Skin epidermis (tissue), 12 donors: ENCODE data around the gene DENND4A.

ENCODE experiments used
- H3K27ac ChIP-seq, 21 experiments: fragments of 200-600 bp; sonication (generic) in 11 of 21; one replicate each; pipeline ENCODE4 v1.5.0; 2020; ENCODE audit warnings: mild to moderate bottlenecking in 3 of 21, inconsistent platforms in 2 of 21, moderate library complexity in 2 of 21
- H3K4me3 ChIP-seq, 7 experiments: fragments of 200-600 bp; sonication (generic) in 2 of 7; one replicate each; pipeline ENCODE4 v1.5.0; 2020; ENCODE audit warnings: inconsistent platforms in 2 of 7, mild to moderate bottlenecking in 2 of 7, moderate library complexity in 1 of 7

The DENND4A gene

GRCh38 chr15:65722191-65722590 is 69.9 kb downstream of the DENND4A start:
- Histone ChIP-seq H3K4me3 (no peak overlapping the region), H3K27ac (no peak overlapping the region)

- H3K27ac ChIP-seq: no peak overlapping the region
- no peak overlapping the region for H3K4me3 ChIP-seq
Observed at GRCh38 chr15:65712415-65712814, 79.7 kb downstream of the DENND4A start.

- no peak overlapping the region for H3K4me3 ChIP-seq
- H3K27ac ChIP-seq: no peak overlapping the region
Observed at GRCh38 chr15:65695081-65695480, 97.0 kb downstream of the DENND4A start.

- Histone ChIP-seq H3K27ac (no peak overlapping the region), H3K4me3 (no peak overlapping the region)
Observed at GRCh38 chr15:65690778-65691177, 101.3 kb downstream of the DENND4A start.

GRCh38 chr15:65690173-65690572 is 101.9 kb downstream of the DENND4A start:
- H3K27ac ChIP-seq: no peak overlapping the region
- H3K4me3 ChIP-seq: no peak overlapping the region

- Histone ChIP-seq H3K27ac (no peak overlapping the region), H3K4me3 (no peak overlapping the region)
Observed at GRCh38 chr15:65688462-65688861, 103.6 kb downstream of the DENND4A start.

GRCh38 chr15:65682404-65682911 is 109.6 kb downstream of the DENND4A start:
- Histone ChIP-seq H3K27ac (no peak overlapping the region), H3K4me3 (no peak overlapping the region)

GRCh38 chr15:65680544-65680943 is 111.5 kb downstream of the DENND4A start:
- Histone ChIP-seq H3K27ac (no peak overlapping the region), H3K4me3 (no peak overlapping the region)

GRCh38 chr15:65676123-65676522 is 116.0 kb downstream of the DENND4A start:
- H3K4me3 ChIP-seq: no peak overlapping the region
- H3K27ac ChIP-seq: no peak overlapping the region

- H3K27ac ChIP-seq: no peak overlapping the region
- H3K4me3 ChIP-seq: no peak overlapping the region
Observed at GRCh38 chr15:65675551-65675950, 116.5 kb downstream of the DENND4A start.

GRCh38 chr15:65666257-65666656 is 125.8 kb downstream of the DENND4A start:
- H3K4me3 ChIP-seq: no peak overlapping the region
- H3K27ac ChIP-seq: peak overlapping the region in 1 of 21 experiments; percentile 21

- H3K4me3 ChIP-seq: no peak overlapping the region
- no peak overlapping the region for H3K27ac ChIP-seq
Observed at GRCh38 chr15:65663521-65663920, 128.6 kb downstream of the DENND4A start.

- Histone ChIP-seq H3K27ac (no peak overlapping the region), H3K4me3 (no peak overlapping the region)
Observed at GRCh38 chr15:65660927-65661326, 131.2 kb downstream of the DENND4A start.

- H3K27ac ChIP-seq: no peak overlapping the region
- H3K4me3 ChIP-seq: no peak overlapping the region
Observed at GRCh38 chr15:65659502-65660052, 132.5 kb downstream of the DENND4A start.

- H3K27ac ChIP-seq: no peak overlapping the region
- H3K4me3 ChIP-seq: no peak overlapping the region
Observed at GRCh38 chr15:65655457-65655856, 136.6 kb downstream of the DENND4A start.

- Histone ChIP-seq H3K4me3 (no peak overlapping the region), H3K27ac (no peak overlapping the region)
Observed at GRCh38 chr15:65655026-65655425, 137.1 kb downstream of the DENND4A start.

GRCh38 chr15:65653801-65654521 is 138.1 kb downstream of the DENND4A start:
- H3K4me3 ChIP-seq: no peak overlapping the region
- H3K27ac ChIP-seq: no peak overlapping the region

GRCh38 chr15:65653341-65653740 is 138.8 kb downstream of the DENND4A start:
- H3K27ac ChIP-seq: no peak overlapping the region
- H3K4me3 ChIP-seq: no peak overlapping the region

GRCh38 chr15:65651831-65652749 is 140.0 kb downstream of the DENND4A start:
- H3K4me3 ChIP-seq: no peak overlapping the region
- H3K27ac ChIP-seq: peak overlapping the region in 3 of 21 experiments; percentile 2 to 43 (median 31)

- Histone ChIP-seq H3K27ac (no peak overlapping the region), H3K4me3 (no peak overlapping the region)
Observed at GRCh38 chr15:65651042-65651322, 141.1 kb downstream of the DENND4A start.
